ENCODE data around the gene EHF.

Gene EHF

GRCh38 chr11:34601609-34602008 lies 19.3 kb upstream of the EHF start:
- DNase-seq (ENCODE audit: low read depth in 4 of 4, low spot score in 1 of 4): no peak

GRCh38 chr11:34602245-34602644 lies 18.6 kb upstream of the EHF start:
- DNase-seq (ENCODE audit: low read depth in 4 of 4, low spot score in 1 of 4): no peak

- no peak for DNase-seq (ENCODE audit: low read depth in 4 of 4, low spot score in 1 of 4)
Observed at GRCh38 chr11:34603129-34604001, 17.5 kb upstream of the EHF start.

- no peak for DNase-seq (ENCODE audit: low read depth in 4 of 4, low spot score in 1 of 4)
Observed at GRCh38 chr11:34604145-34604544, 16.7 kb upstream of the EHF start.

- DNase-seq (ENCODE audit: low read depth in 4 of 4, low spot score in 1 of 4): no peak
Observed at GRCh38 chr11:34604911-34605310, 16.0 kb upstream of the EHF start.

- no peak for DNase-seq (ENCODE audit: low read depth in 4 of 4, low spot score in 1 of 4)
Observed at GRCh38 chr11:34605481-34606325, 15.2 kb upstream of the EHF start.

- DNase-seq (ENCODE audit: low read depth in 4 of 4, low spot score in 1 of 4): no peak
Observed at GRCh38 chr11:34606326-34607120, 14.4 kb upstream of the EHF start.

GRCh38 chr11:34609187-34609751 lies 11.6 kb upstream of the EHF start:
- DNase-seq (ENCODE audit: low read depth in 4 of 4, low spot score in 1 of 4): no peak

- no peak for DNase-seq (ENCODE audit: low read depth in 4 of 4, low spot score in 1 of 4)
Observed at GRCh38 chr11:34609850-34610249, 11.0 kb upstream of the EHF start.

- no peak for DNase-seq (ENCODE audit: low read depth in 4 of 4, low spot score in 1 of 4)
Observed at GRCh38 chr11:34610324-34611041, 10.4 kb upstream of the EHF start.

GRCh38 chr11:34613015-34613414 lies 7.9 kb upstream of the EHF start:
- no peak for DNase-seq (ENCODE audit: low read depth in 4 of 4, low spot score in 1 of 4)

GRCh38 chr11:34613552-34614056 lies 7.3 kb upstream of the EHF start:
- DNase-seq (ENCODE audit: low read depth in 4 of 4, low spot score in 1 of 4): no peak

GRCh38 chr11:34614344-34615104 lies 6.4 kb upstream of the EHF start:
- no peak for DNase-seq (ENCODE audit: low read depth in 4 of 4, low spot score in 1 of 4)

GRCh38 chr11:34616086-34616485 lies 4.8 kb upstream of the EHF start:
- DNase-seq (ENCODE audit: low read depth in 4 of 4, low spot score in 1 of 4): no peak

- no peak for DNase-seq (ENCODE audit: low read depth in 4 of 4, low spot score in 1 of 4)
Observed at GRCh38 chr11:34616830-34617504, 3.9 kb upstream of the EHF start.

- no peak for DNase-seq (ENCODE audit: low read depth in 4 of 4, low spot score in 1 of 4)
Observed at GRCh38 chr11:34618406-34618805, 2.5 kb upstream of the EHF start.

GRCh38 chr11:34619062-34619516 lies 1.8 kb upstream of the EHF start:
- no peak for DNase-seq (ENCODE audit: low read depth in 4 of 4, low spot score in 1 of 4)

GRCh38 chr11:34620202-34620601 lies 691 bp upstream of the EHF start:
- no peak for DNase-seq (ENCODE audit: low read depth in 4 of 4, low spot score in 1 of 4)

- DNase-seq (ENCODE audit: low read depth in 4 of 4, low spot score in 1 of 4): no peak
Observed at GRCh38 chr11:34621876-34622275, 983 bp downstream of the EHF start.

All from stimulated activated CD4-positive, alpha-beta T cell treated with anti-CD3 and anti-CD28 coated beads, Interleukin-1b, Interleukin-23, amount 100 ng/mL, for 24 hours (primary cell).